Bronchial epithelial cell (primary cell): Measurements from ENCODE around the gene HPF1. TPM values are rescaled to one million over a fixed set of nuclear protein-coding genes. Genes with fewer than 3 reads are reported as not detected.
"Not testable (repeated sequence)": the region's sequence is repeated elsewhere in the genome, so short reads cannot be mapped to it uniquely, and the experiment has no call there.

Experiments
- DNase-seq: peaks from one replicate; pipeline ENCODE4 v3.0.0-alpha.2; 2010; ENCODE audit warnings: low read depth
- FAIRE-seq: peaks from 2 replicates; lab custom pipeline; 2011; peaks lifted over from hg19 to GRCh38; lab: Jason Lieb, UNC
- H3K27me3 ChIP-seq: 2 replicates; pipeline ENCODE4 v1.5.1; 2011; ENCODE audit warnings: low read length; ENCODE audit not compliant: control insufficient read depth, insufficient read depth
- H3K36me3 ChIP-seq: 2 replicates; pipeline ENCODE4 v1.5.1; 2011; ENCODE audit warnings: low read length; ENCODE audit not compliant: control insufficient read depth, insufficient read depth
- H3K4me3 ChIP-seq: 2 replicates; pipeline ENCODE4 v1.5.1; 2011; ENCODE audit warnings: mild to moderate bottlenecking, low read depth, low read length, control low read depth
- CTCF ChIP-seq: IDR thresholded peaks from 2 replicates; pipeline ENCODE4 v1.5.1; 2011; ENCODE audit warnings: mild to moderate bottlenecking, moderate library complexity, low read length, control low read depth, inconsistent platforms; ENCODE audit not compliant: insufficient read depth, severe bottlenecking
- total RNA-seq: library from RNA; depleted of rRNA; stranded (reverse); fragments of >200 nt; gene quantifications from 2 replicates; pipeline ENCODE4 v1.2.1, GENCODE V29; 2014

Gene HPF1
- 9.9 and 14.2 TPM in 2 replicates for total RNA-seq

DNA sequence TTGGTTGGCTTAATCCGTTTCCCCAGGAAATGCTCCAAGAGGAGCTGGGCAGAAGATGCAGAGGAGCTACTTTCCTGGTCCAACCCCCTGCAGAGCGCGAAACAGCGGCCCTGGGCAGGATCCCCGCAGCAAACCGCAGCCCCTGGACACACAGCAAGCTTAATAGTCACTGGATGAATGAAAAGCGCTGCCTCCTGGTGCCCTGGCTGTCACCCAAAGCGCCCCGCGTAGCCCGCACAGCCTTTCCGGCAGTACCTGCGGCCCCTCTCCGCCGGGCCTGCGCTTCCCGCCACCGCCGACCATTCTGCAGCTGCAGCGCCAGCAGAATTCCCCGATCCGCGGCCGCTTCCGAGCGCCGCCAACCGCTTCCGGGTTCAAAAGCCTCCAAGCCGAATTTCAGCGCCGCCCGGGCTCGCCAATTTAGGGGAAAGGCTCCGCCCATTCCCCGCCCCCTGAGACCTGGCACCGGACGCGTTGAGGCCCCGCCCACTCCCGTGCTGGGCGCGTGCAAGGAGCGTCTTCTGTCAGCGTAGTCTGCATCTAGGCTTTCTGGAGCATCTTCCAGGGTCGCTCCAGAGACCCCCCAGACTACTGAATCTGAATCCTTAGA is at the start of gene HPF1:
HPF1 (minus strand) TSS at position 370 of the 610 bp plus-strand sequence; CDS start at position 303, 67 bp downstream.
- DNase-seq (peak; percentile 80), FAIRE-seq (no peak)
- Histone ChIP-seq H3K4me3 (peak within 1 kb of the TSS; percentile 85), H3K36me3 (no peaks in the 10 kb centered on the region), H3K27me3 (no peaks in the 10 kb centered on the region)
- TF ChIP-seq CTCF: no peak

GRCh38 chr4:169806770-169807169 is 49.0 kb upstream of the HPF1 start:
- not testable (repeated sequence) for H3K36me3 ChIP-seq, H3K27me3 ChIP-seq, FAIRE-seq, DNase-seq, H3K4me3 ChIP-seq

- Histone ChIP-seq H3K27me3 (no peaks in the 10 kb centered on the region), H3K4me3 (no peak overlapping the region), H3K36me3 (no peaks in the 10 kb centered on the region)
- DNase-seq (peak; percentile 10), FAIRE-seq (no peak)
- TF ChIP-seq CTCF: no peak
Observed at GRCh38 chr4:169803413-169803812, 45.7 kb upstream of the HPF1 start.

GRCh38 chr4:169802873-169803272 is 45.1 kb upstream of the HPF1 start:
- DNase-seq (no peak), FAIRE-seq (no peak)
- H3K27me3 ChIP-seq: no peaks in the 10 kb centered on the region
- no peaks in the 10 kb centered on the region for H3K36me3 ChIP-seq
- TF ChIP-seq CTCF: no peak
- H3K4me3 ChIP-seq: no peak overlapping the region

- FAIRE-seq: no peak
- TF ChIP-seq CTCF: no peak
- no peaks in the 10 kb centered on the region for H3K27me3 ChIP-seq
Observed at GRCh38 chr4:169800541-169800940, 42.8 kb upstream of the HPF1 start.

GRCh38 chr4:169799260-169799659 is 41.5 kb upstream of the HPF1 start:
- Histone ChIP-seq H3K36me3 (no peaks in the 10 kb centered on the region), H3K4me3 (no peak overlapping the region), H3K27me3 (no peaks in the 10 kb centered on the region)
- TF ChIP-seq CTCF: no peak
- FAIRE-seq (no peak), DNase-seq (no peak)

More at GRCh38 chr4:169800541-169800940, 42.8 kb upstream of the HPF1 start:
- DNase-seq: no peak
- H3K4me3 ChIP-seq: no peak overlapping the region
- H3K36me3 ChIP-seq: no peaks in the 10 kb centered on the region
